Measurements from ENCODE around the gene GABRE. TPM values are rescaled to one million over a fixed set of nuclear protein-coding genes. Genes with fewer than 3 reads are reported as not detected.
"Not testable (repeated sequence)": the region's sequence is repeated elsewhere in the genome, so short reads cannot be mapped to it uniquely, and the experiment has no call there.

The GABRE gene
- total RNA-seq, 1 experiment from 2014 or later, result not detected

GRCh38 chrX:151919610-151920009 is 54.9 kb downstream of the GABRE start:
- Histone ChIP-seq H3K4me1 (ENCODE audit: insufficient read depth, low read length) (no peaks in the 10 kb centered on the region), H3K9me2 (replicated peaks; ENCODE audit: low read length) (no peaks in the 10 kb centered on the region), H2AFZ (ENCODE audit: low read length) (no peak overlapping the region), H4K20me1 (ENCODE audit: low read length) (no peaks in the 10 kb centered on the region), H3K4me3 (ENCODE audit: low read length) (no peak overlapping the region), H3K9me3 (ENCODE audit: low read length) (no peaks in the 10 kb centered on the region), H3K27me3 (ENCODE audit: low read length) (no peaks in the 10 kb centered on the region), H3K36me3 (ENCODE audit: low read depth, low read length) (no peaks in the 10 kb centered on the region), H3K79me2 (ENCODE audit: low read length) (no peaks in the 10 kb centered on the region), H3K4me2 (ENCODE audit: low read length) (no peak overlapping the region), H3K27ac (ENCODE audit: low read length) (no peak overlapping the region), H3F3A (ENCODE audit: low read length, unreplicated experiment) (no peaks in the 10 kb centered on the region), H3K9ac (ENCODE audit: low read length) (no peak overlapping the region)
- POLR2A ChIA-PET (ENCODE audit: unreplicated experiment), result no interaction called here
- TF ChIP-seq EZH2phosphoT487 (IDR thresholded peaks at IDR 0.05; ENCODE audit: borderline replicate concordance, low read length) (no peak), EZH2 (IDR thresholded peaks at IDR 0.05; ENCODE audit: low read length, unreplicated experiment) (no peak)
- TF ChIP-seq, protein P1, sequence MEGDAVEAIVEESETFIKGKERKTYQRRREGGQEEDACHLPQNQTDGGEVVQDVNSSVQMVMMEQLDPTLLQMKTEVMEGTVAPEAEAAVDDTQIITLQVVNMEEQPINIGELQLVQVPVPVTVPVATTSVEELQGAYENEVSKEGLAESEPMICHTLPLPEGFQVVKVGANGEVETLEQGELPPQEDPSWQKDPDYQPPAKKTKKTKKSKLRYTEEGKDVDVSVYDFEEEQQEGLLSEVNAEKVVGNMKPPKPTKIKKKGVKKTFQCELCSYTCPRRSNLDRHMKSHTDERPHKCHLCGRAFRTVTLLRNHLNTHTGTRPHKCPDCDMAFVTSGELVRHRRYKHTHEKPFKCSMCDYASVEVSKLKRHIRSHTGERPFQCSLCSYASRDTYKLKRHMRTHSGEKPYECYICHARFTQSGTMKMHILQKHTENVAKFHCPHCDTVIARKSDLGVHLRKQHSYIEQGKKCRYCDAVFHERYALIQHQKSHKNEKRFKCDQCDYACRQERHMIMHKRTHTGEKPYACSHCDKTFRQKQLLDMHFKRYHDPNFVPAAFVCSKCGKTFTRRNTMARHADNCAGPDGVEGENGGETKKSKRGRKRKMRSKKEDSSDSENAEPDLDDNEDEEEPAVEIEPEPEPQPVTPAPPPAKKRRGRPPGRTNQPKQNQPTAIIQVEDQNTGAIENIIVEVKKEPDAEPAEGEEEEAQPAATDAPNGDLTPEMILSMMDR (conservative IDR thresholded peaks at IDR 0.05; ENCODE audit: low read depth, low read length), result no peak
- CTCF ChIA-PET, result no interaction called here
- no TSS peak for BruUV-seq (replicated peaks)
- DNase-seq (no peak), ATAC-seq (no peak)
- intact Hi-C loops (cut with micrococcal nuclease), result no loop called here

GRCh38 chrX:151918736-151919135 is 55.7 kb downstream of the GABRE start:
- H3K79me2 ChIP-seq (ENCODE audit: low read length); H3K9ac ChIP-seq (ENCODE audit: low read length); intact Hi-C loops (cut with micrococcal nuclease); H3K36me3 ChIP-seq (ENCODE audit: low read depth, low read length); H3K4me2 ChIP-seq (ENCODE audit: low read length); H3F3A ChIP-seq (ENCODE audit: low read length, unreplicated experiment); H4K20me1 ChIP-seq (ENCODE audit: low read length); POLR2A ChIA-PET (ENCODE audit: unreplicated experiment); BruUV-seq (replicated peaks); H3K27me3 ChIP-seq (ENCODE audit: low read length); CTCF ChIA-PET; H3K4me3 ChIP-seq (ENCODE audit: low read length); H3K4me1 ChIP-seq (ENCODE audit: insufficient read depth, low read length); H3K27ac ChIP-seq (ENCODE audit: low read length); ATAC-seq; DNase-seq; H2AFZ ChIP-seq (ENCODE audit: low read length); H3K9me2 ChIP-seq (replicated peaks; ENCODE audit: low read length); H3K9me3 ChIP-seq (ENCODE audit: low read length): not testable (repeated sequence)

- Histone ChIP-seq H3K27me3 (ENCODE audit: low read length) (no peaks in the 10 kb centered on the region), H3K4me3 (ENCODE audit: low read length) (no peak within 1 kb of the TSS), H4K20me1 (ENCODE audit: low read length) (no peaks in the 10 kb centered on the region), H3K36me3 (ENCODE audit: low read depth, low read length) (no peaks in the 10 kb centered on the region), H3K9ac (ENCODE audit: low read length) (no peak within 1 kb of the TSS), H3F3A (ENCODE audit: low read length, unreplicated experiment) (no peaks in the 10 kb centered on the region), H3K4me2 (ENCODE audit: low read length) (no peak within 1 kb of the TSS), H2AFZ (ENCODE audit: low read length) (no peak within 1 kb of the TSS), H3K27ac (ENCODE audit: low read length) (no peak within 1 kb of the TSS), H3K9me3 (ENCODE audit: low read length) (no peaks in the 10 kb centered on the region), H3K79me2 (ENCODE audit: low read length) (no peaks in the 10 kb centered on the region), H3K9me2 (replicated peaks; ENCODE audit: low read length) (no peaks in the 10 kb centered on the region), H3K4me1 (ENCODE audit: insufficient read depth, low read length) (no peaks in the 10 kb centered on the region)
- BruUV-seq (replicated peaks), result no TSS peak
- ChIA-PET POLR2A (ENCODE audit: unreplicated experiment) (no interaction called here), CTCF (no interaction called here)
- no peak for DNase-seq
- no peak for ATAC-seq
- TF ChIP-seq, protein P1 (conservative IDR thresholded peaks at IDR 0.05; ENCODE audit: low read depth, low read length), result no peak
- no peak for TF ChIP-seq EZH2 (IDR thresholded peaks at IDR 0.05; ENCODE audit: low read length, unreplicated experiment)
- TF ChIP-seq EZH2phosphoT487 (IDR thresholded peaks at IDR 0.05; ENCODE audit: borderline replicate concordance, low read length), result no peak
- intact Hi-C loops (cut with micrococcal nuclease), result no loop called here
These were observed 61.7 kb downstream of the GABRE start, which contains the start of gene MAGEA4 for GRCh38 chrX:151912780-151913179. Gene MAGEA4 (plus strand): TSS chrX:151912889. CDS start chrX:151923665, 10,776 bp downstream.
